HPDE6-E6E7 (cell line): ENCODE measurements around the gene RIC1.
"Not testable (repeated sequence)": the region's sequence is repeated elsewhere in the genome, so short reads cannot be mapped to it uniquely, and the experiment has no call there.

Source experiments
- DNase-seq: peaks from one replicate; pipeline ENCODE4 v3.0.0; 2011; ENCODE audit warnings: missing footprints; ENCODE audit errors: extremely low spot score

Gene RIC1, protein sequence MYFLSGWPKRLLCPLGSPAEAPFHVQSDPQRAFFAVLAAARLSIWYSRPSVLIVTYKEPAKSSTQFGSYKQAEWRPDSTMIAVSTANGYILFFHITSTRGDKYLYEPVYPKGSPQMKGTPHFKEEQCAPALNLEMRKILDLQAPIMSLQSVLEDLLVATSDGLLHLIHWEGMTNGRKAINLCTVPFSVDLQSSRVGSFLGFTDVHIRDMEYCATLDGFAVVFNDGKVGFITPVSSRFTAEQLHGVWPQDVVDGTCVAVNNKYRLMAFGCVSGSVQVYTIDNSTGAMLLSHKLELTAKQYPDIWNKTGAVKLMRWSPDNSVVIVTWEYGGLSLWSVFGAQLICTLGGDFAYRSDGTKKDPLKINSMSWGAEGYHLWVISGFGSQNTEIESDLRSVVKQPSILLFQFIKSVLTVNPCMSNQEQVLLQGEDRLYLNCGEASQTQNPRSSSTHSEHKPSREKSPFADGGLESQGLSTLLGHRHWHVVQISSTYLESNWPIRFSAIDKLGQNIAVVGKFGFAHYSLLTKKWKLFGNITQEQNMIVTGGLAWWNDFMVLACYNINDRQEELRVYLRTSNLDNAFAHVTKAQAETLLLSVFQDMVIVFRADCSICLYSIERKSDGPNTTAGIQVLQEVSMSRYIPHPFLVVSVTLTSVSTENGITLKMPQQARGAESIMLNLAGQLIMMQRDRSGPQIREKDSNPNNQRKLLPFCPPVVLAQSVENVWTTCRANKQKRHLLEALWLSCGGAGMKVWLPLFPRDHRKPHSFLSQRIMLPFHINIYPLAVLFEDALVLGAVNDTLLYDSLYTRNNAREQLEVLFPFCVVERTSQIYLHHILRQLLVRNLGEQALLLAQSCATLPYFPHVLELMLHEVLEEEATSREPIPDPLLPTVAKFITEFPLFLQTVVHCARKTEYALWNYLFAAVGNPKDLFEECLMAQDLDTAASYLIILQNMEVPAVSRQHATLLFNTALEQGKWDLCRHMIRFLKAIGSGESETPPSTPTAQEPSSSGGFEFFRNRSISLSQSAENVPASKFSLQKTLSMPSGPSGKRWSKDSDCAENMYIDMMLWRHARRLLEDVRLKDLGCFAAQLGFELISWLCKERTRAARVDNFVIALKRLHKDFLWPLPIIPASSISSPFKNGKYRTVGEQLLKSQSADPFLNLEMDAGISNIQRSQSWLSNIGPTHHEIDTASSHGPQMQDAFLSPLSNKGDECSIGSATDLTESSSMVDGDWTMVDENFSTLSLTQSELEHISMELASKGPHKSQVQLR (N-terminal part only)

GRCh38 chr9:5628530-5629311, at the start of gene RIC1:
Gene RIC1, plus strand, starts transcription at chr9:5629107. Its CDS starts 203 bp downstream, at chr9:5629310.
- DNase-seq: peak; percentile 85

- DNase-seq: no peak
Measured at GRCh38 chr9:5579881-5580280, 49.0 kb upstream of the RIC1 start.

- no peak for DNase-seq
Measured at GRCh38 chr9:5580650-5581049, 48.3 kb upstream of the RIC1 start.

GRCh38 chr9:5581706-5582105, 47.2 kb upstream of the RIC1 start:
- DNase-seq: not testable (repeated sequence)

DNA sequence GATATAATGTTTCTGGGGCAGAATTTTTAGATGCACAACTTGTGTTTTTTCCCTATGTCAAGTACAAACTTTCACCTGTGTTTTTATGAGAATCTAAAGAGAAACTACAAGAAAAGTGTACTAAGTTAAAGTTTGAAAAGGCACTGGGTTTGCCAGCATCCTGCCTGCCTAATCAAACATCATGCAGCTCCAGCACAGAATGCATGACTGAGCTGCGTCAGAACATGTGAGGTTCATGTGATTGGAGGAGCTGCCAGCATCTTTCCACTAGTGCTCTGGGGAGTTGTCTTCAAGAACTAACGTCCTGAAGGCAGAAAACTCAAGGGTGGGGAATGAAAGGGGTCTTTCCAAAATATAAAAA, 46.1 kb upstream of the RIC1 start:
- no peak for DNase-seq

DNA sequence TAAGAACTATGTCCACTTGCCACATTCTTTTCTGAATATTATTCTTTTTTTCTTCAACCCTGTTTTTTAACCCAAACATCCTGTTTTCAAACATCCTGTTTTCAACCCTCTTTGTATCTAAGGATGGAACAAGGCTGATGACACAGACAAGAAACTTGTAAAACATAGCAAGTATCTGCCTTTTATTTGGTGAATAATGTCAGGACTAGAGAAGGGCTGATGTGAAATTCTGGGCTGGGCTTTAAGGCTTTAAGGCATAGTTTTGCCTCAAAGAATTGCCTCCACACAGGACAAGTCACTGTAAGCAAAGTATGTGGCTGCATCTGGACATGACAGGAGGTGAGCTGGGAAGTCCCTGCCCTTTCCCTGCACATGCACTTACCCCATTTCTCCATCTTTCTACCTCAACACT, 42.5 kb upstream of the RIC1 start:
- DNase-seq: no peak

DNA sequence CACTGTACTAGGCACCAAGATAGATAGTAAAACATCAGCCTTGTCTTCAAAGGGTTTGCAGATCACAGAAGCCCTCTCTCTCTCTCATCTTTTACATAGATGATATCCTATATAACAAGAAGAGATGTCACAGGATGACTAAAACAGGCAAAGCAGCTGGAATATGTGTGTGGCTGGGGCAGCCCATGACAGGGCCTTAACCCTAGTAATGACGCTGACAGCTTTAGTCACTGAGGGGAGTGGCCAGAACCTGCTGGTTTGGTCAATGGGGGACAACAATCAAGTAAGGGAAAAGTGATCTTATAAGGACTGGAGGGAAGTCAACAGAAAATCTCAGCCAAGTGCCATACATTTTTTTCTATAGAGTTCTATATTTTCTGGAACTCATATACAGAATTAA, 41.9 kb upstream of the RIC1 start:
- DNase-seq: no peak

DNA sequence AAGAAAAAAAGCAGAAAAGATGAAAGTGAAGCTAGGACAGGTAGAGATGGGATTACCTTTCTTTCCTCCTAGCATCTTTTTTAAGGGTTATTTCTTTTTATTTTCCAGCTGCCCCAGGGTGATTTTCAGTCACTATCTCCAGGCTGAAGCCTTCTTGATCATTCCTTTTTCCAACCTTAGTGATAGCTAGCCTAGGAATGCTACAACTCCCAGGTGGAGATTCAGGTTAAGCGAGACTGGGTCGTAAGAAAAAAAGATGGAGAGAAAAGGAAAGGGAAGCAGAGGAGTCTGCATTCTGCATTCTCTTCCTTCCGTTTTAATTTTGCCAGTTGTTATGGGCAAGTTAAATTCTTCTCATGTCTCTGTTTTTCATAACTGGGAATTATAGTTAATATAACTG, 36.7 kb upstream of the RIC1 start:
- no peak for DNase-seq

GRCh38 chr9:5592904-5593303, 36.0 kb upstream of the RIC1 start:
- no peak for DNase-seq

GRCh38 chr9:5593904-5594303, 35.0 kb upstream of the RIC1 start:
- DNase-seq: no peak

DNA sequence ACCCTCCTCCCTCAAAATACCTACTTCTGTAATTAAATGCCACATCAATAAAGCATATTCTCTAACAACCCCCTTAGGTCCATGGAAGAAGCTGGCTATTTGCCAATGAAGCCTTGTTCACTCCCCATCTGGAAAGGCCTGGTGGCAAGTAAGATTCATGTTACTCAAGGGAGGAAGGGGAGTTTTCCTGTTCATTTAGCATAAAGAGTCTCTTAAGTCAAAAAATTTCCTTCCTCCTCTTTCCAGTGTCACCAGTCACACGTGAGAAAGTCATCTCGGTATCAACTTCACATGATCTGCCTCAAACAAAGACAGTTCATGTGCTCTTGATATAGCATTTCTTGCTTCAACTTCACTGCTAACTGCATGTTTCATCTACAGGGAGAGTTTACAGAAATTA, 32.7 kb upstream of the RIC1 start:
- DNase-seq: no peak

GRCh38 chr9:5608298-5609225, 20.3 kb upstream of the RIC1 start:
- no peak for DNase-seq

DNA sequence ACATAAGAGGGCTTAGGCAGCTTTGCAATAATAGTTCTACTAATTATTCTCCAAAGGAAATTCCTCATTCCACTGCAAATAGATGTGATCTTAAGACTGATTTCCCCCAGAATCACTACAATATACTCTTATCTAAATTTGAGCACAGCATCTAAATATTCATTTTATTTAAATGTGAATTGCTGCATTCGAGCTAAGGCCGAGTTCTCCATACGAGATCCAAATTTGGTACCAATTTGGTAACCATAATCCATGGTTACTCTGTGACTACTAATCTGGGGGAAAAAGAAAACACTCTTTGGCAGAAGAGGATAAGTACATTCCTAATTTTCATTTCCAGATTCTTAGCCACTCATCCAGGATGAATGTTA, 19.7 kb upstream of the RIC1 start:
- no peak for DNase-seq

DNA sequence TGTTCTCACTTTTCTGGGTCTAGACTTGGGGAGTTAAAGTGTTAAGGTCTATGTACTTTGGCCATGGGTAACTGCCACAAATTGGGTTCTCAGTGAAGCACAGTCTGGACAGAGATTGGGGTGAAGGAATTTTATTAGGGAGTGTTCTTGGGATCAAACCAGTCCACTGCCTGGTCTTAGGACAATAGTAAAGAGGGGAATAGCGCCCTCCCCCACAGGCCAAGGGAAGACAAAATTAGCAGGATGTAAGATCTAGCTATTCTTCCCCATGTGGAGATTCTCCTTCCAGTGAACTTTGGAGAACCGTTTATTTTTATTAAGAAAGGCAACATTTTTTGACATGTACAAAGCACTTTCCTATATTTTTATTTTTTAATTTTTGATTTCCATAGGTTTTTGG, 18.4 kb upstream of the RIC1 start:
- no peak for DNase-seq

GRCh38 chr9:5611321-5612184, 17.4 kb upstream of the RIC1 start:
- DNase-seq: no peak

- no peak for DNase-seq
Measured at GRCh38 chr9:5612185-5612530, 16.7 kb upstream of the RIC1 start.

- DNase-seq: no peak
Measured at GRCh38 chr9:5614192-5614591, 14.7 kb upstream of the RIC1 start.

DNA sequence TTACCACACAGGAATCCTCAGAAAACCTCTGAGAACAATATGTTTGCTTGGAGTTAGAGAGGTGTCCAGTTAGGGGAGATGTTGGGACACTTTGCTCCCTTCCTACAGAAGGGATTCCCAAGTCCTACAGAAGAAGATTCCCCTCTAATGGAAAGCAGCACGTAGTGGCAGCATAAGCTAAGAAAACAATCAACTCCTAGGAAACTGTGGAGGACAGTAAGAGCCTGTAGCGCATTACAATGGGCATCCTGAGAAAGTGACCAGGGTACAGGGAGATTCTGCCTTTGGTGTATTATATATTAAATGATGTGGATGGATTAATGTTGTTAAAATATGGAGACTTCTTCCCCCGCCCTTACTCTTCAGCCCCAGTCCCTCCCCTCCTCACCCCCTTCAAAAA, 13.9 kb upstream of the RIC1 start:
- DNase-seq: no peak

- no peak for DNase-seq
Measured at GRCh38 chr9:5617749-5618148, 11.2 kb upstream of the RIC1 start.

DNA sequence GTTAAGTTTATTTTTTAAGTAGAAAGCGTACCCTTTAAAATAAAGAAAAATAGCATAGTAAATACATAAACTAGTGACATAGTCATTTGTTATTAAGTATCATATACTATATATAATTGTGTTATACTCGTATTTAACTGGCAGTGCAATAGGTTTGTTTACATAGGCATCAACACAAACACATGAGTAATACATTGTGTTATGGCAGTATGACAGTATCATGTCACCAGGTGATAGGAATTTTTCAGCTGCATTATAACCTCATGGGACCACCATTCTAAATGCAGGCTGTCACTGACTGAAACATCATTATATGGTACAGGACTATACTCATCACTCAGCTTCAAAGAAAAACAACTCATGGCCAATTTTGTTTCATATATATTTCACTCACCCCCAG, 8.4 kb upstream of the RIC1 start:
- DNase-seq: no peak
